PFSK-1 (cell line): ENCODE data around the gene TAOK1.

Experiments used
- FOXP2 ChIP-seq: optimal IDR thresholded peaks from 2 replicates; pipeline ENCODE3; 2011; ENCODE audit warnings: borderline replicate concordance, control low read depth, inconsistent platforms; ENCODE audit not compliant: insufficient read depth; ENCODE audit errors: extremely low read length, extremely low read depth
- POLR2AphosphoS5 ChIP-seq: IDR thresholded peaks from 2 replicates; pipeline ENCODE4 v1.6.1; 2012; ENCODE audit warnings: low read depth, mild to moderate bottlenecking, control low read depth, low read length, moderate library complexity
- REST ChIP-seq, 2 experiments: IDR thresholded peaks; 2 replicates each; pipeline versions ENCODE4 v1.6.1 to v1.8.0; 2011 to 2012; ENCODE audit warnings: low read depth in 2 of 2, low read length in 2 of 2, control low read depth in 1 of 2, inconsistent platforms in 1 of 2, mild to moderate bottlenecking in 1 of 2, moderate library complexity in 1 of 2; ENCODE audit not compliant: insufficient read depth in 1 of 2
- SIN3A ChIP-seq: IDR thresholded peaks from 2 replicates; pipeline ENCODE4 v1.6.1; 2012; ENCODE audit warnings: mild to moderate bottlenecking, low read length, moderate library complexity, borderline replicate concordance; ENCODE audit not compliant: insufficient read depth
- TAF1 ChIP-seq: IDR thresholded peaks from 2 replicates; pipeline ENCODE4 v1.6.1; 2012; ENCODE audit warnings: low read length, control low read depth, borderline replicate concordance; ENCODE audit not compliant: insufficient read depth

The TAOK1 gene

GRCh38 chr17:29578626-29579485 lies 188.7 kb downstream of the TAOK1 start:
- no peak for TF ChIP-seq REST (IDR thresholded peaks at IDR 0.05; ENCODE audit: insufficient read depth in 1 of 2, low read depth in 2 of 2, low read length in 2 of 2)
- TF ChIP-seq SIN3A, result no peak
- no peak for TF ChIP-seq FOXP2
- TF ChIP-seq TAF1, result no peak
- TF ChIP-seq POLR2AphosphoS5, result no peak

- TF ChIP-seq FOXP2 (peak; percentile 81), SIN3A (no peak)
Observed at GRCh38 chr17:29579866-29580771, 190.0 kb downstream of the TAOK1 start.

- no peak for TF ChIP-seq REST (IDR thresholded peaks at IDR 0.05; ENCODE audit: insufficient read depth in 1 of 2, low read depth in 2 of 2, low read length in 2 of 2)
- no peak for TF ChIP-seq SIN3A
- TF ChIP-seq FOXP2, result no peak
- TF ChIP-seq TAF1, result no peak
- TF ChIP-seq POLR2AphosphoS5, result no peak
Observed at GRCh38 chr17:29581583-29582253, 191.6 kb downstream of the TAOK1 start.

- TF ChIP-seq SIN3A (no peak), POLR2AphosphoS5 (no peak), FOXP2 (no peak), TAF1 (no peak), REST (IDR thresholded peaks at IDR 0.05; ENCODE audit: insufficient read depth in 1 of 2, low read depth in 2 of 2, low read length in 2 of 2) (no peak)
Observed at GRCh38 chr17:29582254-29582765, 192.1 kb downstream of the TAOK1 start.

GRCh38 chr17:29582772-29583171 lies 192.6 kb downstream of the TAOK1 start:
- TF ChIP-seq POLR2AphosphoS5 (no peak), TAF1 (no peak), SIN3A (no peak), FOXP2 (no peak), REST (IDR thresholded peaks at IDR 0.05; ENCODE audit: insufficient read depth in 1 of 2, low read depth in 2 of 2, low read length in 2 of 2) (no peak)
